SK-N-SH treated with all-trans-retinoic acid at 6 μM for 48 hours (cell line): ENCODE results near the gene PKDCC.
A peak's percentile ranks its signal among the peaks of the same experiment; 100 is the strongest.

Experiments used
- ATAC-seq: fragments of 200-7000 bp; cut with Tn5 transposase; 3 replicates; pipeline ENCODE4 v1.9.1; 2020; ENCODE audit warnings: mild to moderate bottlenecking, moderate library complexity
- ARNTL ChIP-seq: fragments of 450-650 bp; formaldehyde crosslinking; IDR thresholded peaks from 2 replicates; pipeline ENCODE4 v1.5.0; 2020; ENCODE audit warnings: low read depth, mild to moderate bottlenecking, moderate library complexity, borderline replicate concordance
- BACH2 ChIP-seq: fragments of 250-450 bp; sonication (Bioruptor Pico); IDR thresholded peaks from 2 replicates; pipeline ENCODE4 v1.9.0; 2021; ENCODE audit warnings: mild to moderate bottlenecking, borderline replicate concordance
- ESRRG ChIP-seq: fragments of 250-450 bp; sonication (Bioruptor Pico); IDR thresholded peaks from 2 replicates; pipeline ENCODE4 v1.6.1; 2021; ENCODE audit warnings: mild to moderate bottlenecking
- GLIS3 ChIP-seq: fragments of 250-450 bp; sonication (Bioruptor Pico); IDR thresholded peaks from 2 replicates; pipeline ENCODE4 v1.5.0; 2020; ENCODE audit warnings: mild to moderate bottlenecking, moderate library complexity
- ISL1 ChIP-seq: fragments of 250-450 bp; sonication (Bioruptor Pico); IDR thresholded peaks from 2 replicates; pipeline ENCODE4 v2.1.2; 2022; ENCODE audit warnings: mild to moderate bottlenecking, moderate library complexity
- OSR1 ChIP-seq: fragments of 250-450 bp; sonication (Bioruptor Pico); IDR thresholded peaks from 2 replicates; pipeline ENCODE4 v1.8.0; 2022; ENCODE audit warnings: moderate library complexity, mild to moderate bottlenecking, inconsistent platforms
- PPARA ChIP-seq: fragments of 250-450 bp; sonication (Bioruptor Pico); IDR thresholded peaks from 2 replicates; pipeline ENCODE4 v1.5.0; 2020; ENCODE audit warnings: mild to moderate bottlenecking, borderline replicate concordance
- RARB ChIP-seq: fragments of 250-450 bp; sonication (Bioruptor Pico); IDR thresholded peaks from 2 replicates; pipeline ENCODE4 v1.8.0; 2021; ENCODE audit warnings: mild to moderate bottlenecking, moderate library complexity
- SNAI2 ChIP-seq: fragments of 250-450 bp; sonication (Bioruptor Pico); IDR thresholded peaks from 2 replicates; pipeline ENCODE4 v1.5.0; 2020; ENCODE audit warnings: mild to moderate bottlenecking, moderate library complexity
- TCF4 ChIP-seq: fragments of 250-450 bp; sonication (Bioruptor Pico); IDR thresholded peaks from 2 replicates; pipeline ENCODE4 v1.8.0; 2021; ENCODE audit warnings: mild to moderate bottlenecking, moderate library complexity, borderline replicate concordance
- TOX ChIP-seq: fragments of 250-450 bp; sonication (Bioruptor Pico); IDR thresholded peaks from 2 replicates; pipeline ENCODE4 v1.8.0; 2021; ENCODE audit warnings: mild to moderate bottlenecking, moderate library complexity, borderline replicate concordance
- ZC3H10 ChIP-seq: fragments of 250-450 bp; sonication (Bioruptor Pico); IDR thresholded peaks from 2 replicates; pipeline ENCODE4 v1.5.1; 2021; ENCODE audit warnings: mild to moderate bottlenecking, moderate library complexity
- ZFP3 ChIP-seq: fragments of 250-450 bp; sonication (Bioruptor Pico); IDR thresholded peaks from 2 replicates; pipeline ENCODE4 v1.5.0; 2020; ENCODE audit warnings: mild to moderate bottlenecking, moderate library complexity
- ZFP30 ChIP-seq: fragments of 450-650 bp; formaldehyde crosslinking; IDR thresholded peaks from 2 replicates; pipeline ENCODE4 v1.5.0; 2022; ENCODE audit warnings: mild to moderate bottlenecking, moderate library complexity
- ZNF565 ChIP-seq: fragments of 450-650 bp; formaldehyde crosslinking; conservative IDR thresholded peaks from 2 replicates; pipeline ENCODE4 v1.5.0; 2020; ENCODE audit warnings: low read depth, mild to moderate bottlenecking, moderate library complexity
- ZNF70 ChIP-seq: fragments of 450-650 bp; formaldehyde crosslinking; IDR thresholded peaks from 2 replicates; pipeline ENCODE4 v1.5.0; 2020; ENCODE audit warnings: mild to moderate bottlenecking, moderate library complexity
- ZNF8 ChIP-seq: fragments of 450-650 bp; formaldehyde crosslinking; IDR thresholded peaks from 2 replicates; pipeline ENCODE4 v1.5.0; 2020; ENCODE audit warnings: mild to moderate bottlenecking, moderate library complexity
- TF ChIP-seq, protein P1 (sequence below): fragments of 250-450 bp; sonication (Bioruptor Pico); IDR thresholded peaks from 2 replicates; pipeline ENCODE4 v1.5.0; 2020; ENCODE audit warnings: mild to moderate bottlenecking, moderate library complexity
- TF ChIP-seq, protein P2 (sequence below): fragments of 250-450 bp; sonication (Bioruptor Pico); IDR thresholded peaks from 2 replicates; pipeline ENCODE4 v1.5.1; 2020; ENCODE audit warnings: low read depth, mild to moderate bottlenecking, moderate library complexity
- TF ChIP-seq, protein P3 (sequence below): fragments of 250-450 bp; sonication (Bioruptor Pico); IDR thresholded peaks from 2 replicates; pipeline ENCODE4 v1.8.0; 2020; ENCODE audit warnings: mild to moderate bottlenecking, moderate library complexity, borderline replicate concordance
- TF ChIP-seq, protein P4 (sequence below): fragments of 250-450 bp; sonication (Bioruptor Pico); IDR thresholded peaks from 2 replicates; pipeline ENCODE4 v1.5.1; 2021; ENCODE audit warnings: mild to moderate bottlenecking, moderate library complexity
- TF ChIP-seq, protein P5 (sequence below): fragments of 250-450 bp; sonication (Bioruptor Pico); IDR thresholded peaks from 2 replicates; pipeline ENCODE4 v1.8.0; 2021; ENCODE audit warnings: low read depth, mild to moderate bottlenecking, moderate library complexity, borderline replicate concordance

The PKDCC gene

DNA sequence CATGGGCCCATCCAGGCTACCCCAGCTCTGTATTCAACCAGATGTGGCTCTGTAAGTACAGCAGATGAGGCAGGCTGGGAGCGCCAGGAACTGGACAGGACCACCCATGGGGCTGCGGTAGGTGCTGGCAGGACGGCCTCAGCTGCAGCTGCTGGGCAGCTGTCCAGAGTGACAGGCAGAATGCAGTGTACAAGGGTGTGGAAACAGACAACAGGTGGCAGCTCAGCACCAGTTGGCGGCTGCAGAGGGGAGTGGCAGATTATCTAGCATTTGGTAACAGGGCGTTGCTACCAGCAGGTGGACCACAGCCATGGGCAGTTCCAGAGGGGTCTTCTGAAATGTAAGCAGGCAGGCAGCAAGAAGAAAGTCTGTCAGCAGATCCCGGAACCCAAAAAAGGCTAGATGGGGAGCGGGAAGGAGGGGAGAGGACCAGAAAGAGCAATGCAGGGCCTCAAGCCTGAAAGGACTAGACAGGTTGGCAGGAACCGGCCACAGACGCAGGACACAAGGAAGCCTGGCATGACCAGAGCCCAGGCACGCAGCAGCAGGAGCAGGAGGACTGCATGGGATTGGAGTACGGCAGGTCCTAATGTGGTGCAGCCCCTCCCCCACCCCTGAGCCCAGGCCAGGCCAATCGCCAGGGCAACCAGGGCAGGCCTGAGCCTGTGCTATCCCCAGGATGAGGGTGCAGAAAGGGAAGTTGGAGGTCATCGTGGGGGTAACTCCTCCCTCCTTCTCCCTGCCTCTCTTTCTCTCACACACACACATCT, 24.7 kb downstream of the PKDCC start:
- TF ChIP-seq ZC3H10 (CRISPR knock-in tag) (no peak), GLIS3 (no peak), ZFP30 (CRISPR knock-in tag) (no peak), OSR1 (CRISPR knock-in tag) (no peak), ZFP3 (CRISPR knock-in tag) (no peak), ARNTL (CRISPR knock-in tag) (no peak), TOX (CRISPR knock-in tag) (no peak), PPARA (CRISPR knock-in tag) (no peak), RARB (CRISPR knock-in tag) (no peak), ZNF70 (CRISPR knock-in tag) (no peak), ZNF8 (CRISPR knock-in tag) (no peak)
- TF ChIP-seq, protein P1, sequence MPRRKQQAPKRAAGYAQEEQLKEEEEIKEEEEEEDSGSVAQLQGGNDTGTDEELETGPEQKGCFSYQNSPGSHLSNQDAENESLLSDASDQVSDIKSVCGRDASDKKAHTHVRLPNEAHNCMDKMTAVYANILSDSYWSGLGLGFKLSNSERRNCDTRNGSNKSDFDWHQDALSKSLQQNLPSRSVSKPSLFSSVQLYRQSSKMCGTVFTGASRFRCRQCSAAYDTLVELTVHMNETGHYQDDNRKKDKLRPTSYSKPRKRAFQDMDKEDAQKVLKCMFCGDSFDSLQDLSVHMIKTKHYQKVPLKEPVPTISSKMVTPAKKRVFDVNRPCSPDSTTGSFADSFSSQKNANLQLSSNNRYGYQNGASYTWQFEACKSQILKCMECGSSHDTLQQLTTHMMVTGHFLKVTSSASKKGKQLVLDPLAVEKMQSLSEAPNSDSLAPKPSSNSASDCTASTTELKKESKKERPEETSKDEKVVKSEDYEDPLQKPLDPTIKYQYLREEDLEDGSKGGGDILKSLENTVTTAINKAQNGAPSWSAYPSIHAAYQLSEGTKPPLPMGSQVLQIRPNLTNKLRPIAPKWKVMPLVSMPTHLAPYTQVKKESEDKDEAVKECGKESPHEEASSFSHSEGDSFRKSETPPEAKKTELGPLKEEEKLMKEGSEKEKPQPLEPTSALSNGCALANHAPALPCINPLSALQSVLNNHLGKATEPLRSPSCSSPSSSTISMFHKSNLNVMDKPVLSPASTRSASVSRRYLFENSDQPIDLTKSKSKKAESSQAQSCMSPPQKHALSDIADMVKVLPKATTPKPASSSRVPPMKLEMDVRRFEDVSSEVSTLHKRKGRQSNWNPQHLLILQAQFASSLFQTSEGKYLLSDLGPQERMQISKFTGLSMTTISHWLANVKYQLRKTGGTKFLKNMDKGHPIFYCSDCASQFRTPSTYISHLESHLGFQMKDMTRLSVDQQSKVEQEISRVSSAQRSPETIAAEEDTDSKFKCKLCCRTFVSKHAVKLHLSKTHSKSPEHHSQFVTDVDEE (CRISPR knock-in tag): no peak
- TF ChIP-seq, protein P2, sequence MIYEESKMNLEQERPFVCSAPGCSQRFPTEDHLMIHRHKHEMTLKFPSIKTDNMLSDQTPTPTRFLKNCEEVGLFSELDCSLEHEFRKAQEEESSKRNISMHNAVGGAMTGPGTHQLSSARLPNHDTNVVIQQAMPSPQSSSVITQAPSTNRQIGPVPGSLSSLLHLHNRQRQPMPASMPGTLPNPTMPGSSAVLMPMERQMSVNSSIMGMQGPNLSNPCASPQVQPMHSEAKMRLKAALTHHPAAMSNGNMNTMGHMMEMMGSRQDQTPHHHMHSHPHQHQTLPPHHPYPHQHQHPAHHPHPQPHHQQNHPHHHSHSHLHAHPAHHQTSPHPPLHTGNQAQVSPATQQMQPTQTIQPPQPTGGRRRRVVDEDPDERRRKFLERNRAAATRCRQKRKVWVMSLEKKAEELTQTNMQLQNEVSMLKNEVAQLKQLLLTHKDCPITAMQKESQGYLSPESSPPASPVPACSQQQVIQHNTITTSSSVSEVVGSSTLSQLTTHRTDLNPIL: no peak
- ATAC-seq: peak; percentile 17; the same call in 1 of the 3 replicates

- ATAC-seq: no peak
- TF ChIP-seq ZNF8 (CRISPR knock-in tag): no peak
- no peak for TF ChIP-seq SNAI2 (CRISPR knock-in tag)
- TF ChIP-seq TOX (CRISPR knock-in tag): no peak
- TF ChIP-seq ISL1 (CRISPR knock-in tag): no peak
- TF ChIP-seq ZNF70 (CRISPR knock-in tag): no peak
- TF ChIP-seq, protein P2: no peak
- no peak for TF ChIP-seq ESRRG
These were observed 26.1 kb downstream of the PKDCC start for GRCh38 chr2:42073739-42074503.

- no peak; the same call in 2 of the 3 replicates for ATAC-seq
- TF ChIP-seq ZFP30 (CRISPR knock-in tag) (no peak), TCF4 (CRISPR knock-in tag) (no peak), PPARA (CRISPR knock-in tag) (no peak), ARNTL (CRISPR knock-in tag) (no peak), BACH2 (no peak), ESRRG (no peak), ZC3H10 (CRISPR knock-in tag) (no peak), ISL1 (CRISPR knock-in tag) (no peak), ZNF565 (no peak), SNAI2 (CRISPR knock-in tag) (no peak), ZNF70 (CRISPR knock-in tag) (no peak), ZFP3 (CRISPR knock-in tag) (no peak)
- TF ChIP-seq, protein P3, sequence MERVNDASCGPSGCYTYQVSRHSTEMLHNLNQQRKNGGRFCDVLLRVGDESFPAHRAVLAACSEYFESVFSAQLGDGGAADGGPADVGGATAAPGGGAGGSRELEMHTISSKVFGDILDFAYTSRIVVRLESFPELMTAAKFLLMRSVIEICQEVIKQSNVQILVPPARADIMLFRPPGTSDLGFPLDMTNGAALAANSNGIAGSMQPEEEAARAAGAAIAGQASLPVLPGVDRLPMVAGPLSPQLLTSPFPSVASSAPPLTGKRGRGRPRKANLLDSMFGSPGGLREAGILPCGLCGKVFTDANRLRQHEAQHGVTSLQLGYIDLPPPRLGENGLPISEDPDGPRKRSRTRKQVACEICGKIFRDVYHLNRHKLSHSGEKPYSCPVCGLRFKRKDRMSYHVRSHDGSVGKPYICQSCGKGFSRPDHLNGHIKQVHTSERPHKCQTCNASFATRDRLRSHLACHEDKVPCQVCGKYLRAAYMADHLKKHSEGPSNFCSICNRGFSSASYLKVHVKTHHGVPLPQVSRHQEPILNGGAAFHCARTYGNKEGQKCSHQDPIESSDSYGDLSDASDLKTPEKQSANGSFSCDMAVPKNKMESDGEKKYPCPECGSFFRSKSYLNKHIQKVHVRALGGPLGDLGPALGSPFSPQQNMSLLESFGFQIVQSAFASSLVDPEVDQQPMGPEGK (CRISPR knock-in tag): no peak
- TF ChIP-seq, protein P4, sequence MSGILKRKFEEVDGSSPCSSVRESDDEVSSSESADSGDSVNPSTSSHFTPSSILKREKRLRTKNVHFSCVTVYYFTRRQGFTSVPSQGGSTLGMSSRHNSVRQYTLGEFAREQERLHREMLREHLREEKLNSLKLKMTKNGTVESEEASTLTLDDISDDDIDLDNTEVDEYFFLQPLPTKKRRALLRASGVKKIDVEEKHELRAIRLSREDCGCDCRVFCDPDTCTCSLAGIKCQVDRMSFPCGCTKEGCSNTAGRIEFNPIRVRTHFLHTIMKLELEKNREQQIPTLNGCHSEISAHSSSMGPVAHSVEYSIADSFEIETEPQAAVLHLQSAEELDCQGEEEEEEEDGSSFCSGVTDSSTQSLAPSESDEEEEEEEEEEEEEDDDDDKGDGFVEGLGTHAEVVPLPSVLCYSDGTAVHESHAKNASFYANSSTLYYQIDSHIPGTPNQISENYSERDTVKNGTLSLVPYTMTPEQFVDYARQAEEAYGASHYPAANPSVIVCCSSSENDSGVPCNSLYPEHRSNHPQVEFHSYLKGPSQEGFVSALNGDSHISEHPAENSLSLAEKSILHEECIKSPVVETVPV: no peak
- TF ChIP-seq, protein P5, sequence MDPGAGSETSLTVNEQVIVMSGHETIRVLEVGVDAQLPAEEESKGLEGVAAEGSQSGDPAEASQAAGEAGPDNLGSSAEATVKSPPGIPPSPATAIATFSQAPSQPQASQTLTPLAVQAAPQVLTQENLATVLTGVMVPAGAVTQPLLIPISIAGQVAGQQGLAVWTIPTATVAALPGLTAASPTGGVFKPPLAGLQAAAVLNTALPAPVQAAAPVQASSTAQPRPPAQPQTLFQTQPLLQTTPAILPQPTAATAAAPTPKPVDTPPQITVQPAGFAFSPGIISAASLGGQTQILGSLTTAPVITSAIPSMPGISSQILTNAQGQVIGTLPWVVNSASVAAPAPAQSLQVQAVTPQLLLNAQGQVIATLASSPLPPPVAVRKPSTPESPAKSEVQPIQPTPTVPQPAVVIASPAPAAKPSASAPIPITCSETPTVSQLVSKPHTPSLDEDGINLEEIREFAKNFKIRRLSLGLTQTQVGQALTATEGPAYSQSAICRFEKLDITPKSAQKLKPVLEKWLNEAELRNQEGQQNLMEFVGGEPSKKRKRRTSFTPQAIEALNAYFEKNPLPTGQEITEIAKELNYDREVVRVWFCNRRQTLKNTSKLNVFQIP (CRISPR knock-in tag): no peak
- TF ChIP-seq, protein P1 (CRISPR knock-in tag): no peak
These were observed 26.8 kb downstream of the PKDCC start for GRCh38 chr2:42074661-42075060.
